DMS79 treated with DMSO at 0.1 percent for 48 hours (cell line): ENCODE data around the gene HLA-DRB1.
"Not testable (repeated sequence)": the region's sequence is repeated elsewhere in the genome, so short reads cannot be mapped to it uniquely, and the experiment has no call there.

ENCODE experiments used
- DNase-seq: peaks from one replicate; lab custom pipeline; 2025; lab: John Stamatoyannopoulos, UW

Gene HLA-DRB1

DNA sequence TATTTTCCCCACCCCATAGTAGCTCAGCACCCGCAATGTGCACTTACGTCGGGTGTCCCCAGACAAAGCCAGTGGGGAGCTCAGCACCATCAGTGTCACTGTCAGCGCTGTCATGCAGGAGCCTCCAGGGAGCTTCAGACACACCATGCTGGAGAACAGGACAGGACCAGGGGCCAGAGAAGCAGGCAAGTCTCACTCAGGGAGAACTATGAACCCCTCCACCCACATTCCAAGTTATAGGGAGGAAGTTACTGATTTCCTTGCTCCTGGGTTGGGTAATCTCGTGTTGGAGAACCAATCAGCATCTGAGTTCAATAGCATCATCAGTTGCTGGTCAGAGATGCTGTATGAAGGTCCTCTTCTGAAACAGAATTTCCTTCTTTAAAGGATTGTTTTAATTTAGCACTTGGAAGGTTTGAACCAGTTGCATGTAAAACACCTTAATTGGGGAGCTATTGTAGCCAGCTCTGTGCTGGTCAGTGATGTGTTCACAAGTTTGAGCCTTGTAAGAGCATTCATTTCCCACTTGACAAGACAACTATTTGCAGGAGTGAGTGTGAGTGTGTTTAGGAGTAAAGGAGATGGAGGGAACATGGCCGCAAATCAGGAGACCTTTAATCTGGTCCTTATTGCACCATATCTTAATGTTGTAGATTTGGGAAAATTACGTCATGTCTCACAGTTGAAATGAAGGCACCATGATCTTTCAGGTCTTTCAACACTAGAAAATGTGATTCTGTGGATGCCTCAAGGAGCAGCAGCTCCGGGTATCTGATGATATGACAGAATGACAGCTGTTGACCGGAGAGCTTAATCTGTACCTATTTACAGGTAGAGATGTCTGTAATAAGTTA lies at the start of gene HLA-DRB1:
HLA-DRB1 (minus strand) TSS at position 253 of the 854 bp plus-strand sequence; CDS start at position 147, 106 bp downstream.
- no peak for DNase-seq

DNA sequence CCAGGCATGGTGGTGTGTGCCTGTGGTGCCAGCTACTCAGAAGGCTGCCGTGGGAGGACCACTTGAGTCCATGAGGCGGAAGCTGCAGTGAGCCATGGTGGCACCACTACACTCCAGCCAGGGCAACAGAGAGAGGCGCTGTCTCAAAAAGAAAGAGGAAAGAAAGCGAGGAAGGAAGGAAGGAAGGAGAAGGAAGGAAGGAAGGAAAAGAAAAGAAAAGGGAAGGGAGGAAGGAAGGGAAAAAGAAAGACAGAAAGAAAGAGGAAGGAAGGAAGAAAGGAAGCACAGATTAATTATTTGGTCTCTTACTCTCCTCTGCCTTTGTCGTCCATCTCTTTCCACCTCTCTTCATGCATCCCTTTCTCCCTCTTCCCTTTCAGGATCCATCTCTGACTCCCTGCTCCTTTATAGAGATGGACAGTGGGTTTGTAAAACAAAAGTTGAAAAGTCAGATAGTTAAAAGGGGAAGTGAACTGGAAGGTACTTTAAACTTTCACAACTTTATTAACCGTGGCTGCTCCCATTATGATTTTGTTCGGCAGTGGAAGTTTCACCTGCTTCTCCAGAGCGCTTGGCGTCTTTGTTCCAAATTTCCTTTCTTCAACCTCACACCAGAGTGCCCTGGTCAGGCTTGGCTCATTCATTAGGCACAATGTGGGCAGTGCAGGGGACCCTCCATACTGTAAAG lies 49.0 kb upstream of the HLA-DRB1 start:
- DNase-seq, result no peak

DNA sequence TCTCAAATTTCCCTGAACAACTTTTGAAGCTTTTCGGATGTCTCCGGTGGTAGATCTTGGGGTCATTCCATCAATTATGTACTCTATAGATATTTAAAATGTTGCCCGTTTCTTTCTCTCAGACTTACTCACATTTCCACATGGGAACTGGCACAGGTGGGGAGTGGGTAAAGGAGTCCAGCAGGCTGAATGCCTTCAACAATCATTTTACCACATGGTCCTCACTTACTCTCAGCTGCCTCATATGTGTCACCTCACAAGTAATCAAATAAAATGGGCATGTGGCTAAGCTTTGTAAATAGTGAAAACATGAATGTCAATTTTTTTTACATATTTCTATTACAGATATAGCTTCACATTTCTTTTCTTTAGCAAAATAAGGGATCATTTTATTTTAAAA lies 48.2 kb upstream of the HLA-DRB1 start:
- DNase-seq, result no peak

DNA sequence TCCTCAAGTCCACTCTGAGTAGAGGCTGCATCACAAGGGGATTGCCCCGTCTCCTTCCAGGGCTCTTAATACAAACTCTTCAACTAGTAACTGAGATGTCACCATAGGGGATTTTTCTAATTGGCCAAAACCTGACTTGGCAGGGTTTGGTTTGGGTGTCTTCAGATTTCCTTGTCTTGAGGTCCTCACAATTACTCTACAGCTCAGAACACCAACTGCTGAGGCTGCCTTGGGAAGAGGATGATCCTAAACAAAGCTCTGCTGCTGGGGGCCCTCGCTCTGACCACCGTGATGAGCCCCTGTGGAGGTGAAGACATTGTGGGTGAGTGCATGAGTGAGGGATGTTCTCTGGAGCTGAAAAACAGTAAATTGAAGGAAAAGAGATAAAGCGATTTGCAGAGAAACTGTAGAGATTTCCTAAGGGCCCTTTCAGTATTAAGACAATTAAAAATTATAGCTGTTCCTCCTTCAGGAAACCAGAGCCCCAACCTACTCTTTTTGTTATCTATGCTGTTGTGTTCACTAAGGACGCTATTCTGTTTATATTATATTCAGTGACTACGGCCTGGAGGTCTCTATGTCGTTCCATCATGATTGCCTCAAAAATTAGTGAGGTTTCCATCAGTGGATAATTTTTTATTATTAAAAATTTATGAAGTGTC lies 47.7 kb upstream of the HLA-DRB1 start, which contains the start of gene HLA-DQA1:
HLA-DQA1 (plus strand) TSS at position 188 of the 662 bp plus-strand sequence; CDS start at position 241, 53 bp downstream.
- no peak for DNase-seq

DNA sequence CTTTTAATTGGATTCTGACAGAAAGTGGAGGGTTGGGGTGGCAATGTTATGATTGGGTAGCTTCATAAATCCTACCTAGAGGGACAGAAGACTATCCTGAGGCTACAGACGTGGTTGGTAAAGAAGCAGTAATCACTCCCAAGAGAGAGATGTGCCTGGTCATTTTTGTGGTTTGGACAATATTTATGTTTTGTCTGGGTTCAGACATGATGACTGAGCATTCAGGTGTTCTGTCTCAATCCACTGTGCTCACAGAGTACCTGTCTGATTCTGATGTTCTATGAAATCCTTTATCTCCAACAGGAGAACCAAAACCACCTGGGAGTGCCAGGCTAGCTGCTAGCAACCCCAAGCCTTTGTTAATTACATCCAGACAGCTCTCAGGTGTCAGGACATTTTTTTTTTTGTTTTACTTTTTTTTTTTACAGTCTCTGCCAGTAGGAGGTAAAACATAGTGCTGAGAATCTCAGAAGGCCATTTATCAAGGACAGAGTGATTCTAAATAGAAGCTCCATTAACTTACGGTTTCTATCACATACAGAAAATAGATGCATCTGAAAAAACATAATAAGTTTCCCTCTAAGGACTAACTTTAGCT lies 46.0 kb upstream of the HLA-DRB1 start:
- DNase-seq, result no peak

DNA sequence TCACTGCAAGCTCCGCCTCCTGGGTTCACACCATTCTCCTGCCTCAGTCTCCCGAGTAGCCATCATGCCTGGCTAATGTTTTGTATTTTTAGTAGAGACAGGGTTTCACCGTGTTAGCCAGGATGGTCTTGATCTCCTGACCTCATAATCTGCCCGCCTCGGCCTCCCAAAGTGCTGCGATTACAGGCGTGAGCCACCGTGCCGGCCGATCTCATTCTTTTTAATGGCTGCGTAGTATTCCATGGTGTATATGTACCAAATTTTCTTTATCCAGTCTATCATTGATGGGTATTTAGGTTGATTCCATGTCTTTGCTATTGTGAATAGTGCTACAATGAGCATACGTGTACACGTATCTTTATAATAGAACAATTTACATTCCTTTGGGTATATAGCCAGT lies 40.1 kb upstream of the HLA-DRB1 start:
- not testable (repeated sequence) for DNase-seq

DNA sequence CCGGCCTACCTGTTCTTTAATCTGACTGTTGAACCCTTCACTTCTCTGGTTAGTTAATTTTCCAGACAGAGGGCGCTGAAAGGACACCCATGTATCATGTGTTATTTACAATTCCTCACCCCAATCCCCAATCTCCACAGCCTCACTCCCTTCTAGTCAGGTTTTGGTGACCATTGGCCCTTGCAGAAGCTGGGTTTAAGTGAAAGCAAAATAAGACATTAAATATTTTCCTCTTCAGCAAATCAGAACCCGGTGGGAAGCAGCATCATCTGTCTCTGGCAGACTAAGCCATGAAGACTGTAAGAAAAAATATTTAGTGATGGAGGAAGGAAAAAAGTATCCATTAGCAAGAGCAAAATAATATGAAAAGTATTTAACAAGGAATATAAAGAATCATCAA lies 38.2 kb upstream of the HLA-DRB1 start:
- no peak for DNase-seq

DNA sequence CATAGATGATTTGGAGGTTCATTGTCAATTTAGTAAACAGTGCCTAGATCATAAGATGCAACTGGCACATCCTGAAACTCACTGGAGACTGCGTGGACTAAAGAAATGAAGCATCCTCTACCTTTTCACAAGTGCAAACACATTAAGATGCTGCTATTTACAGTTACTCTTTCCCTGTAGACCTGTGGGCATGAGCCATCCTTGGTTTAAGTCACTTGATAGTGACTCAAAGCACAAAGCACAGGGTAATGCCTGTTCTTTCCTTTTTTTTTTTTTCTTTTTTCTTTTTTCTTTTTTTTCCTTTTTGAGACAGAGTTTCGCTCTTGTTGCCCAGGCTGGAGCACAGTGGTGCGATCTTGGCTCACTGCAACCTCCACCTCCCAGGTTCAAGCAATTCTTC lies 37.6 kb upstream of the HLA-DRB1 start:
- DNase-seq, result no peak

DNA sequence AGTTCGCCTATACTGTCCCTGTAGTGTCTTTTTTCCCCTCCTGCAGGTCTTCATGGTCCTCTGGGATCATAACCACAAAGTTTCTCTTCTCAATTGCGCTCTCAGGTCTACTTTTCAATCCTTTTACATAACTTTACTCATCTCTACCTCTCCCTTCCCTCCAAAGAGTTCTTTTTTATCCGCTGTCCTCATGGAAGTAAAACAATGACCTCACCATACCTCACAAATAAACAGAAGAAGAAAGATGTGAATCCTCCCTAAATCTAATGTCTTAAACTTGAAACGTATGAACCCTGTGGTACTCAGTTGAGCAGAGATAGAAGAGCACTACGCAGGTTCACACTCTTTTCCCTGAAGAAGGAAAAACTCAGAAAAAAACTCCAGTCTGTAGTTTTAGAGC lies 35.5 kb upstream of the HLA-DRB1 start:
- no peak for DNase-seq

DNA sequence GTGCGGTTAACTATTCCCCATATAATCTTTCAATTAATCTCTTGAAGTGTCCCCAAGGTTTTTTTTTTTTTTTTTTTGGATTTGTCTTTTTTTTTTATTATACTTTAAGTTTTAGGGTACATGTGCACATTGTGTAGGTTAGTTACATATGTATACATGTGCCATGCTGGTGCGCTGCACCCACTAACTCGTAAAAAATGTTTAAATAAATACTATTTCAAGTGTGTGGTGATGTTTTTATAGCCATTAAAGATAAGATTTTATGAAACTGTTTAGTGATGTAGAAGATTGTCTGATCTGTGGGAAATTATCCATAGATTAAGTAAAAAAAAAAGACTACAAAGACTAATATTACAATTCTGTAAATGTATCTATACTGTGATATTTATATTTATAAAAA lies 34.9 kb upstream of the HLA-DRB1 start:
- DNase-seq, result no peak

DNA sequence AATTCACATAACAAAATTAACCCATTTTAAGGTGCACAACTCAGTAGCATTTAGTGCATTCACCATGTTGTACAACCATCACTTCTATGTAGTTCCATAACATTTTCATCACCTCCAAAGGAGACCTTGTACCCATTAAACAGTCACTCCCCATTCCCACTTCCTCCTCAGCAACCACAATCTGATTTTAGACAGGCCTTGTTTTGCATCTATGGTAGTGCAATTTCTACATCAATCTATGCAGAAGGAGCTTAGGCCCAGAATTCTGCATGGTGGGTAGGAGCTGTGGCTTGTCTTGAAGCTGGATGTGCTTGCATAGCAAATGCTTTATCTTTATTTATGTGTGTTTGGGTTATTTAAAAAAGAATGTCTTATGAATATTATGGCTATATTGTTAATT lies 34.0 kb upstream of the HLA-DRB1 start:
- no peak for DNase-seq

DNA sequence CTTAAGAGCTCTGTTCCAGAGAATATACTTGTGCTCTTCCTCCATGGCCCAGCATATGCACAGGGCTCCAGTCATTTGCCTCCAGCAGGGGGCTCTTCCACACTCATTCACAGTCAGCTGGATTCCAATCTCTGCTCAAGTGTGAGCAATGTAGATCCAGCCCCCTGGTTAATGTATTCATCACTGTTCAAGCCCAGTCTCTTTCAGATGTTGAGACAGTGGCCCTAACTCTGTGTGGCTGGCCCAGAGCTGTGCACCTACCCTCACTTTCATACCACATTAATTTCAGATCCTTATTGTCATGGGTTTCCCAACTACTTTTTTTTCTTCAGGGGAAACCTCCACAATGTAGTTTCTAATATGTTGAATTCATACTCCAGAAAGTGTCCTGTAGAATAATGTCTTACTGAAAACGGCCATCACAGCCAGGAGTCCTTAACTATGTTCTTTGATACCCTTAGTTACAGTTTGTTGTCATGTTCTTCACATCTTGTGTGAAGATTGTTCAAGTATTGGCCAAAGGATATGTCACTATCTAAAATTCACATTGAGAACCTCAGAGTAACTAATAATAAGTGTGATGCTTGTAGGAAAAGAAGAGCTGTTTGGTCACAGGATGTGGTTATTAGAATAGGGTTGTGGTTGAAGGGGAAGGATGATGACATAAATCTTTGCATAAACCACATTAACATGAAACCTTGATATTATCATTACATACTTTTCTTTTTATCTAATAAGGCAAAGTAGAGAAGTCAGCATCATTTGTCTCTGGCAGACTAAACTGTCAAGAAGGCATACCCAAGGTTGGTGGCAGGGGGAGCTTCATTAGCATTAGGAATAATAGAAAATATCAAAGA lies 33.1 kb upstream of the HLA-DRB1 start:
- DNase-seq, result no peak

DNA sequence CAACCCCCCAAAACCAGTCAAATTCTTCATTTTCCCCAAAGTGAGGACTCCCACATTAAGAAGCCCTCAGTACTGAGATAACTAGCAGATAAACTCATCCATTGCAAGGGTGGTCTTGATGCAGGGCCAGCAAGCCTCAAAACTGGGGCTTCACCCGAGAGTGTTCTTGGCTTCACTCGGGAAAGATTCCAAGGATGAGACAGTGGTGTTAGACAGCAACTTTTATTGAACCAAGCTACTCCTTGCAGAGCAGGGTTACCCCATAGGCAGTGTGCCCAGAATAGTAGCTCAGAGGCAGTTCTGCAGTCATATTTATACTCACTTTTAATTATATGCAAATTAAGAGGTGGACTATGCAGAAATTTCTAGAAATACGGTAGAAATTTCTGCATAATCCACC lies 31.7 kb upstream of the HLA-DRB1 start:
- DNase-seq, result no peak

DNA sequence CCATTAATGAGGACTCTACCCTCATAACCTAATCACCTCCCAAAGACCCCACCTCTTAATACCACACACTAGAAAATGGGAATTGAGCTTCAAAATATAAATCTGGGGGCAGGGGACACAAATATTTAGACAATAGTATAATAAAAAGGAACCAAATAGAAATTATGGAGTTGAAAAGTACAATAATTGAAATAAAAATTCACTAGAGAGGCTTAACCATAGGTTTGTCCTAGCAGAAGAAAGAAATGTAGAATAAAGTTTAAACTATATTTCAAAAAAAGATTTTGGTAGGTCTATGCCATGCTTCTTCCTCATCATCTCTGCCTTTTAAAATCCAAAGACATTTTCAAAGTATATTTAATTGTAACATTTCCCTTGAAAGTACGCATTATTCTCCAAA lies 28.1 kb upstream of the HLA-DRB1 start:
- DNase-seq, result no peak

DNA sequence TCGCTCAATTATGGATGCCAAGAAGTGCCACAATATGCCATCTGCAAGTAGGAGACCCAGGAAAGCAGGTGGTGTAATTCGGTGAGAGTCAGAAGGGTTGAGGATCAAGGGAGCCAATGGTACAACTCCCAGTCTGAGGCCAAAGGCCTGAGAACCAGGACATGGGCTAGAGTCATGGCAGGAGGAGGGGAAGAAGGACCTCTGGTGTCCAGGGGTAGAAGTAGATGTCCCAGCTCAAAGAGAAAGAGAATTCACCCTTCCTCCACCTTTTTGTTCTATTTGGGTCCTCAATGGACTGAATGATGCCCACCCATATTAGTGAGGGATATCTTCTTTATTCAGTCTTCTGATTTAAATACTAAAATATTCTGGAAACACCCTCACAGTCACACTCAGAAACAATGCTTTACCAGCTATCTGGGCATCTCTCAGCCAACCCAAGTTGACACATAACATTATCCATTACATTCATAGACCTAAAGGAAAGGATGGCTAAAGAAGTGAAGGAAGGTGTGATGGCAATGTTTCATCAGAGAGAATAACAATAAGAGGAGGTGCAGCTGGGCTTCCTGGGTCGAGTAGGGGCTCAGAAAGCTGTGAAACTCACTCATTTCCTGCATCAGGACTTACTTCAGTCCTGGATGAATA lies 26.4 kb upstream of the HLA-DRB1 start:
- DNase-seq, result no peak

DNA sequence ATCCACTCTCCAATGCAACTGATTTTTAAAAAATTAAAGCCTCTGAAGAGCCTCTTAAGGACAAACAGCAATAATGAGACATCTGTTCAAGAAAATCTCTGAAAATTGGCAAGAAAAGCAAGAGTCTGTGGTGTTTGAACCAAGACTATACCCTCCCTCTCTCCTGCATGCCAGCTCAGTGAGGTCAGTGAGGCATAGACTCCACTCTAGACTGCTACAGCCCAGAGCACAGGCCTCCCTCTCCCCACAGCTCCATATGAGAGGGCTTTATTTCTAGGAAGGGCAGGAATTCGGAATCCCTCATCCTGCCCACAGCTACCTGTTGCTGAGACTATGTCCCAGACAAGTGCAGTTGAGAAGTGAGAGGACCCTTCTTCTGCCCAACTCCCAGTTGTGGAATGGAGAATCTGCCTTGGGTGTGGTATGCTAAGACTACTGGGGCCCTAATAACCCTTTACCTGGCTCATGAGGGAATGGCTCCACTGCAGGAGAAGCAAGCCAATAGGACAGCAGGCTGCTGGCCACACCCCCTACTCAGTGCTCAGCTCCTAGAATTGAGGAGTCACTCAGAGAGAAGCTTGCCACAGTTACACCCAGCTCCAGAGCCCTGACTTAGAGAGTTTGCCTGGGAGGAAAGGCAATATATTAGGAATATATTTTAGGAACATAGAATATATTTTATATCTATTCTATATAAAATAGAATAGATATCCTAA lies 24.9 kb upstream of the HLA-DRB1 start:
- no peak for DNase-seq

DNA sequence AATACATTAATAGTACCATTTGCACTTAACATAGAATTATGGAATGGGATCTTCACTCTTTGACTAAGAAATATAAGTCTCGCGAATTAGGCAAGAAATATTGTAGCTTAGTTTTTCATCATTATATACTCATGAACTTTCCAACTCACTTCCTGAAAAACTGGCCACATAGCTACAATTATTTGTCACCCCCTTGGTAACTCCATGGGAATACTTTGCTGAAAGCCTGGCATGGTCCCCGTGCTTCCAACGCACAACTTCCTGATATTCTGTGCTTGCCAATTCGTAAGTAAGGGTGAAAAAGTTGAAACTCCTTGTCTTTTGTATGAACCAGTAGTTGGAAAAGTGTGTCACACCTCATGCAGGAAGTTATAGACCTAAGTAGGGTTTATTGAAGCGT lies 23.8 kb upstream of the HLA-DRB1 start:
- DNase-seq, result no peak

DNA sequence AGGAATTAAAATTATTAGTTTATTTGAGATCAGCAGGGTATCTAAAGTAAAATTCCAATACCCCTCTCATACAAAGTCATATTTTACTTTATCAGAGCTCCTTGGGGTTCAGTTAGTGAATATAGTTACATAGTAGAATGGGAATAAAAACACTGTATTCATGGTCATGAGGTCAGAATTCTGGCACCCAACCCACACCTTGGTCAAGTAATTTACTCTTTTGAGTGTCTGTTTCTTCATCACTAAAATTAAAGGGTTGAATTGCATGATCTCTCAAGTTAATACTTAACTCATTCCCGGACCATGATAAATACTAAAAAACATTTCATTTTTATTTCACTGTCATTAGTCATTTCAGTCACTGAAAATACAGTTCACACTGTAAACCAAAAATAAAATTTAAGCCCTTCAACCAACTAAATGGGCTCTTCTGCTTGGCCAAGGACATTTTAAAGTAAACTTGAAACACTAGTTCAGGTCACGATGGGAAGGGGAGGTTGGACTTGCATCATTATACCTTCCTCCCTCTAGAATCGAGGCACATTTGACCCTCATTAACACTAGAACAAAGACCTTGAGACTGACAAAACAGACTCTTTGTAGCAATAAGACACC lies 21.1 kb upstream of the HLA-DRB1 start:
- DNase-seq, result no peak

DNA sequence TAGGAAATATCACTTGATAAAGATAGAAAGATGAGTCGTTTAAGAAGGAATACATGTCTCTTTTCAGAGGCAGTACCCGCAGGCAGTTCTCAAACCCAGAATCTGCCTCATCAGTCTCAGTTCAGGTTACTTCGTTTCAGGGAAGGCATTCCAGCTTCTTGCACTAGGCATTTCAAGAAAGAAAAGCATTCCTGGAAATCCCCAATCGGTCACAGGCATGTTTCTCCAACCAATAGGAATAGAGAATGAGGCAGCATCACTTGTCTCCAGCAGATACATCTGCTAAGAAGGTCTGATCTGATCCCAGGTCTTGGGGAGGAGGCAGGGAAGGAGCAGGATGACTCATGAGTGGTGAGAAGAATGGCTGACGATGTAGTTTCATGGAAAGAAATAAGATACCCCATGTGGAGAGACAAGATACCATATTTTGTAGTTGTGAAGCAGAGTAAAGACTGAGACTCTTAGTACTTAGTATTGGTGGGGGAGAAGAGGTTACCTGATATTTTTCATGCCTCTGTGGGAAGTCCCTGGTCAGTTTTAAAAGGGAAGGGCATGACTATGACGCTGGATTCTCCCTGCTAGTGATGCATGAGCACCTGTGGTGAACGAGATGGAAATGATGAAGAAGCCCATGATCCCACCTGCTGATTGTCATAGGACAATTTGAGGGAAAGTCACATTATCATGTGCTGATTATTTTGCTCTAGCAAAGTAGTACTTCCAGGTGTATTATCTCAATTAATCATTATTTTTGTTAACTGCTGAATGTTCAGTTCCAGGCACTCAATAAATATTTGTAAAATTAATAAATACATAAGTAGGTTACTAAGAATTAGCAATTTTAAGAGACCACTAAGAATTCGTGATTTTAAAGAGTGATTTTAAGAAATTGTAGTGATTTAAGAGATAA lies 20.3 kb upstream of the HLA-DRB1 start:
- DNase-seq, result no peak
